GM23248 (cell line): ENCODE data around the gene NSUN4. TPM values are rescaled to one million over a fixed set of nuclear protein-coding genes. Genes with fewer than 3 reads are reported as not detected.
"Not testable (repeated sequence)": the region's sequence is repeated elsewhere in the genome, so short reads cannot be mapped to it uniquely, and the experiment has no call there.

ENCODE experiments used
- DNase-seq: peaks from one replicate; pipeline ENCODE4 v3.0.0-alpha.2; 2015
- H2AFZ ChIP-seq: fragments of 200-600 bp; sonication (generic); 2 replicates; pipeline ENCODE4 v1.6.1; 2016; ENCODE audit warnings: antibody characterized with exemption
- H3F3A ChIP-seq: fragments of 200-600 bp; sonication (generic); 2 replicates; pipeline ENCODE4 v1.6.1; 2016; ENCODE audit warnings: mild to moderate bottlenecking, antibody characterized with exemption, mixed run types; ENCODE audit not compliant: insufficient read depth
- H3K27ac ChIP-seq: fragments of 200-600 bp; sonication (generic); 2 replicates; pipeline ENCODE4 v1.5.1; 2016; ENCODE audit warnings: mild to moderate bottlenecking
- H3K27me3 ChIP-seq: fragments of 200-600 bp; sonication (generic); replicated peaks from 2 replicates; pipeline ENCODE4 v1.6.1; 2016; ENCODE audit warnings: mild to moderate bottlenecking; ENCODE audit not compliant: insufficient read depth
- H3K36me3 ChIP-seq: fragments of 200-600 bp; sonication (generic); 2 replicates; pipeline ENCODE4 v1.6.1; 2016; ENCODE audit warnings: low read depth, mild to moderate bottlenecking
- H3K4me1 ChIP-seq: fragments of 200-600 bp; sonication (generic); 2 replicates; pipeline ENCODE4 v1.6.1; 2016; ENCODE audit warnings: mild to moderate bottlenecking; ENCODE audit not compliant: insufficient read depth
- H3K4me2 ChIP-seq: fragments of 200-600 bp; sonication (generic); one replicate; pipeline ENCODE4 v1.6.1; 2016; ENCODE audit warnings: mild to moderate bottlenecking; ENCODE audit not compliant: unreplicated experiment
- H3K4me3 ChIP-seq: fragments of 200-600 bp; sonication (generic); 2 replicates; pipeline ENCODE4 v1.5.1; 2016; ENCODE audit warnings: mild to moderate bottlenecking
- H3K79me2 ChIP-seq: fragments of 200-600 bp; sonication (generic); 2 replicates; pipeline ENCODE4 v1.6.1; 2016; ENCODE audit warnings: mild to moderate bottlenecking; ENCODE audit not compliant: insufficient read depth
- H3K9ac ChIP-seq: fragments of 200-600 bp; sonication (generic); 2 replicates; pipeline ENCODE4 v1.6.1; 2016; ENCODE audit warnings: mild to moderate bottlenecking
- H3K9me2 ChIP-seq: fragments of 200-600 bp; sonication (generic); 2 replicates; pipeline ENCODE4 v1.6.1; 2016; ENCODE audit warnings: mixed run types, mild to moderate bottlenecking, moderate library complexity; ENCODE audit not compliant: insufficient read depth
- H3K9me3 ChIP-seq: fragments of 200-600 bp; sonication (generic); one replicate; pipeline ENCODE4 v1.6.1; 2017; ENCODE audit warnings: low read depth
- H4K20me1 ChIP-seq: fragments of 200-600 bp; sonication (generic); 2 replicates; pipeline ENCODE4 v1.6.0; 2016; ENCODE audit not compliant: insufficient read depth
- EZH2 ChIP-seq: fragments of 200-600 bp; sonication (generic); IDR thresholded peaks from 2 replicates; pipeline ENCODE4 v1.6.1; 2018; ENCODE audit warnings: antibody characterized with exemption, mild to moderate bottlenecking; ENCODE audit not compliant: insufficient read depth, poor library complexity, severe bottlenecking
- EZH2phosphoT487 ChIP-seq: fragments of 200-600 bp; sonication (generic); IDR thresholded peaks from 2 replicates; pipeline ENCODE4 v1.6.1; 2018; ENCODE audit warnings: antibody characterized with exemption, moderate library complexity, mild to moderate bottlenecking, low read depth; ENCODE audit not compliant: insufficient read depth
- WGBS, 2 experiments: methylation state at CpG; one replicate each; pipeline ENCODE4 v1.1.6; 2015 to 2017; ENCODE audit warnings: low lambda C conversion rate in 2 of 2, low coverage in 1 of 2; ENCODE audit errors: missing lambda C conversion rate in 2 of 2; 5-methylcytosine and 5-hydroxymethylcytosine counted together
- in situ Hi-C: fragments of 300-500 bp; cut with MboI; formaldehyde crosslinking; loops from 2 replicates; pipeline ENCODE4 v1.15.0; 2020
- polyA plus RNA-seq: library from polyadenylated mRNA; unstranded; fragments of >200 nt; fragmentation: Nextera tagmentation; extraction: Ambion mirVana; gene quantifications from 2 replicates; pipeline ENCODE4 v1.2.1, GENCODE V29; 2016
- total RNA-seq: library from RNA; depleted of rRNA; stranded (reverse); fragments of >200 nt; shearing (Covaris generic); gene quantifications from 2 replicates; pipeline ENCODE4 v1.2.3, GENCODE V29; 2014

NSUN4 gene
- total and polyA plus RNA-seq, 2 experiments from 2014 or later, result 11.7 to 14.9 TPM

DNA sequence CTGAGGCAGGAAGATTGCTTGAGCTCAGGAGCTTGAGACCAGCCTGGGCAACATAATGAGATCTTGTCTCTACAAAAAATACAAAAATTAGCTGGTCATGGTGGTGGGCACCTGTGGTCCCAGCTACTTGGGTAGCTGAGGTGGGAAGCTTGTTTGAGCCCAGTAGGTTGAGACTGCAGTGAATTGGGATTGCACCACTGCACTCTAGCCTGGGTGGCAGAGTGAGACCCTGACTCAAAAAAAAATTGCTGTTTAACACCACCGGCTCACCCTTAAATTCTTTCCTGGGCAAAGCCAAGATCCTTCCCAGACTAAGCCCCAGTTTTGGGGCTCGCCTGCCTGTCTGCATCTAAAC lies 6.6 kb upstream of the NSUN4 start:
- no peak overlapping the region for H3K4me2 ChIP-seq
- DNase-seq, result no peak
- no peaks in the 10 kb centered on the region for H3K79me2 ChIP-seq
- whole genome bisulfite sequencing, 2 experiments, result 67 to 79% methylated on average over 2 of the region's 2 CpGs
- no peak overlapping the region for H3K4me3 ChIP-seq
- H4K20me1 ChIP-seq, result no peaks in the 10 kb centered on the region
- no peaks in the 10 kb centered on the region for H3K27me3 ChIP-seq
- no peaks in the 10 kb centered on the region for H3K9me3 ChIP-seq
- no peaks in the 10 kb centered on the region; the same call in 1 of the 2 replicates for H3K4me1 ChIP-seq
- in situ Hi-C loops, result no loop called here
- H3K9me2 ChIP-seq, result no peaks in the 10 kb centered on the region
- H3K9ac ChIP-seq, result no peak overlapping the region
- no peak for TF ChIP-seq EZH2phosphoT487
- TF ChIP-seq EZH2, result no peak
- no peaks in the 10 kb centered on the region for H3K36me3 ChIP-seq
- H3F3A ChIP-seq, result peaks cover 6% of the 10 kb centered on the region; the same call in 1 of the 2 replicates
- H3K27ac ChIP-seq, result no peak overlapping the region
- H2AFZ ChIP-seq, result no peak overlapping the region

- H3K36me3 ChIP-seq, result no peaks in the 10 kb centered on the region
- no peak overlapping the region for H2AFZ ChIP-seq
- H3K4me2 ChIP-seq, result no peak overlapping the region
- H4K20me1 ChIP-seq, result no peaks in the 10 kb centered on the region
- no peaks in the 10 kb centered on the region for H3K27me3 ChIP-seq
- peaks cover 5% of the 10 kb centered on the region; the same call in 1 of the 2 replicates for H3K4me1 ChIP-seq
- H3K9me3 ChIP-seq, result no peaks in the 10 kb centered on the region
- 92 to 94% methylated on average over 3 of the region's 3 CpGs for WGBS, 2 experiments
- H3K9ac ChIP-seq, result no peak overlapping the region
- TF ChIP-seq EZH2 (no peak), EZH2phosphoT487 (no peak)
- H3K79me2 ChIP-seq, result no peaks in the 10 kb centered on the region
- no peak overlapping the region for H3K27ac ChIP-seq
- H3K9me2 ChIP-seq, result no peaks in the 10 kb centered on the region
- no peak overlapping the region for H3K4me3 ChIP-seq
- peaks cover 15% of the 10 kb centered on the region; the same call in 1 of the 2 replicates for H3F3A ChIP-seq
- no peak for DNase-seq
- in situ Hi-C loops, result no loop called here
Measured at GRCh38 chr1:46335081-46335480, 5.5 kb upstream of the NSUN4 start.

DNA sequence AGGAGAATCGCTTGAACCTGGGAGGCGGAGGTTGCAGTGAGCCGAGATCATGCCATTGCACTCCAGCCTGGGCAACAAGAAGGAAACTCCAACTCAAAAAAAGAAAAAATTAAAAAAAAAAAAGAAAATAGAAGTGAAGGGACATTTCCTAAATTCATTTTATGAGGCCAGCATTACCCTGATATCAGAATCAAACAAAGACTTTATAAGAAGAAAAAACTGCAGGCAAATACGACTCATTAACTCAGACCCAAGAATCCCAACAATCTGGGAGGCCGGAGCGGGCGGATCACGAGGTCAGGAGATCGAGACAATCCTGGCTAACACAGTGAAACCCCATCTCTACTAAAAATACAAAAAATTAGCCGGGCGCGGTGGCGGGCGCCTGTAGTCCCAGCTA lies 3.2 kb upstream of the NSUN4 start:
- Histone ChIP-seq H3K79me2 (peaks cover 15% of the 10 kb centered on the region), H3K4me1 (peaks cover 14% of the 10 kb centered on the region; the same call in 1 of the 2 replicates), H3F3A (peaks cover 19% of the 10 kb centered on the region; the same call in 1 of the 2 replicates)
- H2AFZ ChIP-seq, H3K9me2 ChIP-seq, H3K9me3 ChIP-seq, H3K36me3 ChIP-seq, DNase-seq, H3K4me3 ChIP-seq, H3K4me2 ChIP-seq, H3K27ac ChIP-seq, H3K9ac ChIP-seq, in situ Hi-C loops, H4K20me1 ChIP-seq, H3K27me3 ChIP-seq: not testable (repeated sequence)
- WGBS, 2 experiments, result 93 to 97% methylated on average over 13 to 14 of the region's 14 CpGs

- Histone ChIP-seq H3K4me2 (peak overlapping the region; percentile 74), H3K36me3 (peaks cover 10% of the 10 kb centered on the region; the same call in 1 of the 2 replicates), H3K27ac (peak overlapping the region; percentile 89), H2AFZ (peak overlapping the region; percentile 94), H3K9ac (peak overlapping the region; percentile 89), H3K4me3 (peak overlapping the region; percentile 79), H3K27me3 (no peaks in the 10 kb centered on the region), H4K20me1 (no peaks in the 10 kb centered on the region), H3K9me3 (no peaks in the 10 kb centered on the region), H3F3A (peaks cover 28% of the 10 kb centered on the region; the same call in 1 of the 2 replicates), H3K79me2 (peaks cover 36% of the 10 kb centered on the region), H3K9me2 (no peaks in the 10 kb centered on the region), H3K4me1 (peaks cover 14% of the 10 kb centered on the region; the same call in 1 of the 2 replicates)
- WGBS, 2 experiments, result 41% methylated on average over 30 to 31 of the region's 31 CpGs
- TF ChIP-seq EZH2 (no peak), EZH2phosphoT487 (no peak)
- no peak for DNase-seq
- in situ Hi-C loops, result no loop called here
Measured at GRCh38 chr1:46341222-46342083, 846 bp downstream of the NSUN4 start.
